Stimulated activated CD4-positive, alpha-beta T cell treated with anti-CD3 and anti-CD28 coated beads, TNF-alpha, amount 100 ng/mL, for 48 hours (primary cell): ENCODE measurements around the gene GRK4.
"Not testable (repeated sequence)": the region's sequence is repeated elsewhere in the genome, so short reads cannot be mapped to it uniquely, and the experiment has no call there.

Experiments used
- DNase-seq, 3 donors: peaks; one replicate each; pipeline ENCODE4 v3.0.0-alpha.2; 2020; ENCODE audit warnings: low read depth in 3 of 3

GRK4 gene

GRCh38 chr4:2941138-2942036 is 22.0 kb upstream of the GRK4 start:
- DNase-seq = no peak

- no peak for DNase-seq
Measured at GRCh38 chr4:2942037-2942531, 21.3 kb upstream of the GRK4 start.

- no peak for DNase-seq
Measured at GRCh38 chr4:2942532-2943363, 20.6 kb upstream of the GRK4 start.

GRCh38 chr4:2943364-2944090 is 19.8 kb upstream of the GRK4 start:
- DNase-seq = no peak

GRCh38 chr4:2944091-2944482 is 19.3 kb upstream of the GRK4 start:
- DNase-seq = no peak

- no peak for DNase-seq
Measured at GRCh38 chr4:2944586-2945526, 18.5 kb upstream of the GRK4 start.

GRCh38 chr4:2945619-2946604 is 17.5 kb upstream of the GRK4 start:
- DNase-seq = not testable (repeated sequence)

GRCh38 chr4:2946812-2947600 is 16.4 kb upstream of the GRK4 start:
- no peak for DNase-seq

- no peak for DNase-seq
Measured at GRCh38 chr4:2947926-2948325, 15.4 kb upstream of the GRK4 start.

- no peak for DNase-seq
Measured at GRCh38 chr4:2948895-2949781, 14.2 kb upstream of the GRK4 start.

- no peak for DNase-seq
Measured at GRCh38 chr4:2949782-2950125, 13.6 kb upstream of the GRK4 start.

- no peak for DNase-seq
Measured at GRCh38 chr4:2950221-2950989, 13.0 kb upstream of the GRK4 start.

- DNase-seq = no peak
Measured at GRCh38 chr4:2953496-2953895, 9.9 kb upstream of the GRK4 start.

- DNase-seq = peak; percentile 65 to 81 (median 67)
Measured at GRCh38 chr4:2954358-2955185, 8.8 kb upstream of the GRK4 start.

- not testable (repeated sequence) for DNase-seq
Measured at GRCh38 chr4:2955186-2956044, 8.0 kb upstream of the GRK4 start.
